T-cell (primary cell): ENCODE data around the gene TMEM169. TPM values are rescaled to one million over a fixed set of nuclear protein-coding genes. Genes with fewer than 3 reads are reported as not detected.
A peak's percentile ranks its signal among the peaks of the same experiment; 100 is the strongest.
"Not testable (repeated sequence)": the region's sequence is repeated elsewhere in the genome, so short reads cannot be mapped to it uniquely, and the experiment has no call there.

Experiments
- ATAC-seq, 4 experiments: fragments of 200-7000 bp in 3 of 4; fragments of 150-1000 bp in 1 of 4; cut with Tn5 transposase; replicated peaks in 1 of 4; 1 replicate in 3 of 4; 2 replicates in 1 of 4; pipeline ENCODE4 v1.10.0; 2021; ENCODE audit warnings: moderate library complexity in 3 of 4, mild to moderate bottlenecking in 2 of 4, moderate number of reproducible peaks in 1 of 4
- CTCF ChIA-PET, 2 donors: fragments of 300-600 bp; sonication (Branson Sonifier 250); formaldehyde crosslinking; loops; one replicate each; lab custom pipeline; 2022; ENCODE audit warnings: antibody characterized with exemption in 2 of 2; lab: Charles Lee
- POLR2A ChIA-PET, 2 donors: fragments of 300-600 bp; sonication (Branson Sonifier 250); formaldehyde crosslinking; loops; one replicate each; lab custom pipeline; 2022; ENCODE audit warnings: antibody characterized with exemption in 2 of 2; lab: Charles Lee
- DNase-seq, 35 experiments: peaks; one replicate each; pipeline versions ENCODE4 v3.0.0 to v3.0.0-alpha.2; 2013 to 2023
- H3K27ac ChIP-seq: one replicate; pipeline ENCODE4 v1.5.1; 2013; ENCODE audit warnings: low read length
- H3K27me3 ChIP-seq, 2 experiments: replicated peaks in 1 of 2; 1 replicate in 1 of 2; 2 replicates in 1 of 2; pipeline versions ENCODE4 v1.6.1 to v1.7.0; 2013; ENCODE audit warnings: low read length in 1 of 2, mixed read lengths in 1 of 2; ENCODE audit not compliant: control insufficient read depth in 2 of 2, insufficient read depth in 2 of 2; ENCODE audit errors: extremely low read depth in 1 of 2
- H3K36me3 ChIP-seq, 2 donors: 1 replicate in 1 of 2; 2 replicates in 1 of 2; pipeline versions ENCODE4 v1.6.1 to v1.7.0; 2013; ENCODE audit warnings: low read length in 1 of 2; ENCODE audit not compliant: control insufficient read depth in 2 of 2, insufficient read depth in 1 of 2; ENCODE audit errors: extremely low read depth in 1 of 2
- H3K4me1 ChIP-seq, 2 experiments: 1 replicate in 1 of 2; 2 replicates in 1 of 2; pipeline versions ENCODE4 v1.6.1 to v1.7.0; 2013; ENCODE audit warnings: low read length in 2 of 2, mixed read lengths in 1 of 2; ENCODE audit not compliant: insufficient read depth in 2 of 2, control insufficient read depth in 1 of 2; ENCODE audit errors: extremely low read depth in 1 of 2
- H3K4me3 ChIP-seq, 2 donors: 1 replicate in 1 of 2; 2 replicates in 1 of 2; pipeline versions ENCODE4 v1.5.1 to v1.7.0; 2013; ENCODE audit warnings: mild to moderate bottlenecking in 2 of 2, low read length in 1 of 2, moderate library complexity in 1 of 2; ENCODE audit not compliant: control insufficient read depth in 1 of 2; ENCODE audit errors: extremely low read depth in 1 of 2
- H3K9me3 ChIP-seq: 2 replicates; pipeline ENCODE4 v1.7.0; 2013
- H3K27ac Mint-ChIP-seq, 2 donors: one replicate each; pipeline ENCODE4 v1.8.0; 2020 to 2021; ENCODE audit warnings: mild to moderate bottlenecking in 2 of 2, mixed read lengths in 2 of 2
- H3K27me3 Mint-ChIP-seq, 2 donors: one replicate each; pipeline ENCODE4 v1.8.0; 2021 to 2022; ENCODE audit warnings: mixed read lengths in 2 of 2
- H3K36me3 Mint-ChIP-seq: one replicate; pipeline ENCODE4 v1.8.0; 2021; ENCODE audit warnings: mixed read lengths
- H3K4me1 Mint-ChIP-seq, 3 donors: one replicate each; pipeline ENCODE4 v1.8.0; 2020 to 2022; ENCODE audit warnings: mixed read lengths in 3 of 3, mild to moderate bottlenecking in 1 of 3
- H3K4me3 Mint-ChIP-seq, 3 donors: one replicate each; pipeline ENCODE4 v1.8.0; 2020 to 2022; ENCODE audit warnings: mild to moderate bottlenecking in 3 of 3, mixed read lengths in 3 of 3, moderate library complexity in 3 of 3
- H3K9me3 Mint-ChIP-seq, 3 donors: one replicate each; pipeline ENCODE4 v1.8.0; 2020 to 2022; ENCODE audit warnings: mixed read lengths in 3 of 3
- WGBS: methylation state at CpG from one replicate; pipeline ENCODE4 v1.1.5; 2013; ENCODE audit warnings: missing lambda C conversion rate; ENCODE audit not compliant: insufficient coverage; 5-methylcytosine and 5-hydroxymethylcytosine counted together
- total RNA-seq, 35 experiments: library from RNA in 6 of 35; stranded (reverse) in 6 of 35; fragments of 120-200 nt in 1 of 35; gene quantifications; one replicate each; pipeline versions ENCODE4 v1.2.1 to v1.2.4 and lab custom pipeline; 2013 to 2026

TMEM169 gene
- total RNA-seq, 5 donors from 2014 or later (not counting 1 experiment from before 2014, with no cell fraction given) = 1.8 to 4.3 (median 3.1) TPM

DNA sequence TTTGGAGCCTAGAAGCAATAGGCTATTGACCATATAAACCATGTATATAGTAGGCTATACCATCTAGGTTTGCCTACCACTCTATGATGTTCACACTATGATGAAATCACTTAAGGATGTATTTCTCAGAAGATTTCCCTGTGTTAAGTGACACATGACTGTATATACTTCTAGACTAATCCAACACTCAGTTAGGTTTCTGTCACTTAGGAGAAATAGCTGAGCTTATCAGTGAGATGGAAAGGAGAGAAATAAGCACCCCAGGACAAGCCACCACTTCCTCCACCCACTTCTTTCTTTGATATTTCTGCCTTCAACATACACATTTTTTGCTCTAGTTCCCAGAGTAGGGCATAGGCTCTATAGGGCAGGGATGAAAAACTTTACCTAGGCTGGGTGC lies 7.9 kb upstream of the TMEM169 start:
- Mint-ChIP-seq H3K4me1 (peaks cover 35 to 41% (median 36%) of the 10 kb centered on the region in 3 donors), H3K27ac (peak overlapping the region; percentile 44 to 72), H3K27me3 (no peaks in the 10 kb centered on the region), H3K4me3 (peak overlapping the region in 1 of 3 donors; percentile 12), H3K9me3 (no peaks in the 10 kb centered on the region), H3K36me3 (peaks cover 41% of the 10 kb centered on the region)
- peaks cover 0 to 7% of the 10 kb centered on the region in 2 donors for H3K36me3 ChIP-seq
- H3K27me3 ChIP-seq = no peaks in the 10 kb centered on the region
- peaks cover 6 to 16% of the 10 kb centered on the region in 2 experiments for H3K4me1 ChIP-seq
- ChIA-PET POLR2A (interaction anchor here in 1 of 2 donors (0.6 kb wide), 1 partner anchor 25 kb away, joined by 11 read pairs; no protein-coding TSS in a partner anchor), CTCF (interaction anchor here in 1 of 2 donors (1.8 kb wide), 1 partner anchor 15 kb away, joined by 4 read pairs; no protein-coding TSS in a partner anchor)
- no peak overlapping the region for H3K27ac ChIP-seq
- DNase-seq = no peak
- H3K9me3 ChIP-seq = no peaks in the 10 kb centered on the region
- ATAC-seq = no peak
- no peak overlapping the region for H3K4me3 ChIP-seq

GRCh38 chr2:216074380-216074779 lies 7.3 kb upstream of the TMEM169 start:
- CTCF ChIA-PET = interaction anchor here in 1 of 2 donors (1.8 kb wide), 1 partner anchor 16 kb away, joined by 4 read pairs; no protein-coding TSS in a partner anchor
- peak overlapping the region in 1 of 3 donors; percentile 12 for H3K4me3 Mint-ChIP-seq

DNA sequence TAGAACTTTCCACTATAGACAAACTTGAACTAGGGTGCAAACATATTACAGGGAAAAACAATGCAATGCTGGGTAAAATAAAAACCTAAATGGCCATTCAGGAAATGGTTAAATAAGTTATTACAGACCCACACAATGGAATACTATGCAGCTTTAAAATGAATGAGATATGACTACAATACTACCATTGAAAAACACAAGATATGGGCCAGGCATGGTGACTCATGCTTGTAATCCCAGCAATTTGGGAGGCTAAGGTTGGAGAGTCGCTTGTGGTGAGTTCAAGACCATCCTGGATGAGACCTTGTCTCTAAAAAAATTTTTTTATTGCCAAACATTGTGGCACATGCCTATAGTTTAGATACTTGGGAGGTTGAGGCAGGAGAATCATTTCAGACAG lies 6.9 kb upstream of the TMEM169 start:
- H3K27me3 Mint-ChIP-seq = no peaks in the 10 kb centered on the region
- WGBS = no CpG with 5 or more reads among the region's 1 CpG
- no peak for ATAC-seq

More at GRCh38 chr2:216074380-216074779, 7.3 kb upstream of the TMEM169 start:
- Histone ChIP-seq H3K27me3 (no peaks in the 10 kb centered on the region), H3K4me3 (no peak overlapping the region), H3K4me1 (peaks cover 6 to 19% of the 10 kb centered on the region in 2 experiments), H3K36me3 (peaks cover 0 to 7% of the 10 kb centered on the region in 2 donors), H3K27ac (no peak overlapping the region), H3K9me3 (no peaks in the 10 kb centered on the region)
- DNase-seq = no peak
- ATAC-seq = no peak
- WGBS = no CpG with 5 or more reads among the region's 1 CpG
- POLR2A ChIA-PET = interaction anchor here in 1 of 2 donors (0.6 kb wide), 1 partner anchor 26 kb away, joined by 11 read pairs; no protein-coding TSS in a partner anchor
- peaks cover 41% of the 10 kb centered on the region for H3K36me3 Mint-ChIP-seq
- H3K27ac Mint-ChIP-seq = peak overlapping the region in 1 of 2 donors; percentile 73
- H3K27me3 Mint-ChIP-seq = no peaks in the 10 kb centered on the region
- peaks cover 30 to 39% (median 32%) of the 10 kb centered on the region in 3 donors for H3K4me1 Mint-ChIP-seq
- no peaks in the 10 kb centered on the region for H3K9me3 Mint-ChIP-seq

GRCh38 chr2:216075510-216076485 lies 5.9 kb upstream of the TMEM169 start:
- H3K9me3 Mint-ChIP-seq = no peaks in the 10 kb centered on the region
- Histone ChIP-seq H3K27me3 (no peaks in the 10 kb centered on the region), H3K9me3 (no peaks in the 10 kb centered on the region), H3K36me3 (peaks cover 0 to 7% of the 10 kb centered on the region in 2 donors), H3K27ac (no peak overlapping the region), H3K4me3 (no peak overlapping the region), H3K4me1 (peaks cover 15 to 21% of the 10 kb centered on the region in 2 experiments)
- peak overlapping the region; percentile 66 to 72 for H3K27ac Mint-ChIP-seq
- DNase-seq (no peak), ATAC-seq (no peak)
- no CpG with 5 or more reads among the region's 6 CpGs for WGBS
- H3K36me3 Mint-ChIP-seq = peaks cover 37% of the 10 kb centered on the region
- no peak overlapping the region for H3K4me3 Mint-ChIP-seq
- CTCF ChIA-PET = interaction anchor here (0.7 to 1.8 kb wide), 6 partner anchors 9 to 732 kb away, joined by 3 to 5 read pairs (median 4); no protein-coding TSS in a partner anchor
- POLR2A ChIA-PET = interaction anchor here in 1 of 2 donors (0.7 kb wide), 1 partner anchor 70 kb away, joined by 5 read pairs; no protein-coding TSS in a partner anchor
- H3K4me1 Mint-ChIP-seq = peaks cover 36 to 45% (median 37%) of the 10 kb centered on the region in 3 donors
- H3K27me3 Mint-ChIP-seq = no peaks in the 10 kb centered on the region

More for the DNA sequence above, 6.9 kb upstream of the TMEM169 start:
- DNase-seq = no peak
- H3K36me3 ChIP-seq = peaks cover 0 to 7% of the 10 kb centered on the region in 2 donors
- Mint-ChIP-seq H3K9me3 (no peaks in the 10 kb centered on the region), H3K4me3 (no peak overlapping the region), H3K27ac (peak overlapping the region in 1 of 2 donors; percentile 44), H3K36me3 (peaks cover 41% of the 10 kb centered on the region), H3K4me1 (peaks cover 29 to 39% (median 31%) of the 10 kb centered on the region in 3 donors)
- ChIA-PET CTCF (interaction anchor here (1.1 to 1.8 kb wide), 3 partner anchors 15 to 42 kb away, joined by 3 to 4 read pairs (median 3); no protein-coding TSS in a partner anchor), POLR2A (interaction anchor here in 1 of 2 donors (0.7 kb wide), 1 partner anchor 71 kb away, joined by 5 read pairs; no protein-coding TSS in a partner anchor)
- no peak overlapping the region for H3K4me3 ChIP-seq
- H3K27ac ChIP-seq = no peak overlapping the region
- peaks cover 8 to 19% of the 10 kb centered on the region in 2 experiments for H3K4me1 ChIP-seq
- no peaks in the 10 kb centered on the region for H3K27me3 ChIP-seq
- H3K9me3 ChIP-seq = no peaks in the 10 kb centered on the region

- Histone ChIP-seq H3K27ac (no peak overlapping the region), H3K9me3 (no peaks in the 10 kb centered on the region), H3K27me3 (no peaks in the 10 kb centered on the region), H3K36me3 (peaks cover 0 to 2% of the 10 kb centered on the region in 2 donors), H3K4me1 (peaks cover 35% of the 10 kb centered on the region in 2 experiments), H3K4me3 (no peak overlapping the region)
- no CpG with 5 or more reads among the region's 1 CpG for WGBS
- ChIA-PET CTCF (interaction anchor here (0.6 to 1.0 kb wide), 3 partner anchors 14 to 126 kb away, joined by 4 to 7 read pairs (median 5); no protein-coding TSS in a partner anchor), POLR2A (no interaction called here)
- H3K4me3 Mint-ChIP-seq = no peak overlapping the region
- peaks cover 21% of the 10 kb centered on the region for H3K36me3 Mint-ChIP-seq
- no peaks in the 10 kb centered on the region for H3K27me3 Mint-ChIP-seq
- peaks cover 62 to 68% (median 63%) of the 10 kb centered on the region in 3 donors for H3K4me1 Mint-ChIP-seq
- H3K9me3 Mint-ChIP-seq = no peaks in the 10 kb centered on the region
- no peak for ATAC-seq
- peak overlapping the region in 1 of 2 donors; percentile 37 for H3K27ac Mint-ChIP-seq
- no peak for DNase-seq
These were observed 2.9 kb upstream of the TMEM169 start for GRCh38 chr2:216078776-216079175.

GRCh38 chr2:216080048-216080447 lies 1.7 kb upstream of the TMEM169 start:
- peak overlapping the region in 1 of 3 donors; percentile 99 for H3K4me3 Mint-ChIP-seq
- H3K9me3 ChIP-seq, H3K4me3 ChIP-seq, H3K36me3 ChIP-seq, H3K27ac ChIP-seq, POLR2A ChIA-PET, H3K9me3 Mint-ChIP-seq, H3K27me3 ChIP-seq, DNase-seq, H3K27me3 Mint-ChIP-seq, ATAC-seq: not testable (repeated sequence)
- CTCF ChIA-PET = interaction anchor here in 1 of 2 donors (0.6 kb wide), 1 partner anchor 34 kb away, joined by 3 read pairs; no protein-coding TSS in a partner anchor
- H3K4me1 Mint-ChIP-seq = peaks cover 62 to 66% (median 63%) of the 10 kb centered on the region in 3 donors
- 100% methylated on average over 7 of the region's 10 CpGs for WGBS
- H3K27ac Mint-ChIP-seq = peak overlapping the region in 1 of 2 donors; percentile 52
- H3K4me1 ChIP-seq = peaks cover 34 to 42% of the 10 kb centered on the region in 2 experiments
- peaks cover 11% of the 10 kb centered on the region for H3K36me3 Mint-ChIP-seq
